HG03095 (cell line): ENCODE data around the gene C18orf32.
"Not testable (repeated sequence)": the region's sequence is repeated elsewhere in the genome, so short reads cannot be mapped to it uniquely, and the experiment has no call there.

Experiments used
- ATAC-seq: cut with Tn5 transposase; IDR thresholded peaks from one replicate; pipeline ENCODE4 v1.9.1; 2021; ENCODE audit warnings: moderate library complexity; ENCODE audit not compliant: unreplicated experiment

C18orf32 gene

DNA sequence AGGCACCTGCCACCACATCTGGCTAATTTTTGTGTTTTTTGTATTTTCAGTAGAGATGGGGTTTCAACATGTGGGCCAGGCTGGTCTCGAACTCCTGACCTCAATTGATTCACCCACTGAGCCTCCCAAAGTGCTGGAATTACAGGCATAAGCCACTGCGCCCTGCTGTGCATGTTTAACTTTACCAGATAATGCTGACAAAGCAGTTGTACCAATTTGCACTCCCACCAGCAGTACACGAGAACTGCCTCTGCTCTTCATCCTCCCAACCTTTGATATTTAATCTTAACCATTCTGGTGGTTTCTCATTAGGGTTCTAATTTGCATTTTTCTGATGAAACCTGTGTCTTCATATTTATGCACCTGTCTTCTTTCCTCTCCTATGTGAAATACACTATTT lies 14.6 kb downstream of the C18orf32 start:
- no peak for ATAC-seq

DNA sequence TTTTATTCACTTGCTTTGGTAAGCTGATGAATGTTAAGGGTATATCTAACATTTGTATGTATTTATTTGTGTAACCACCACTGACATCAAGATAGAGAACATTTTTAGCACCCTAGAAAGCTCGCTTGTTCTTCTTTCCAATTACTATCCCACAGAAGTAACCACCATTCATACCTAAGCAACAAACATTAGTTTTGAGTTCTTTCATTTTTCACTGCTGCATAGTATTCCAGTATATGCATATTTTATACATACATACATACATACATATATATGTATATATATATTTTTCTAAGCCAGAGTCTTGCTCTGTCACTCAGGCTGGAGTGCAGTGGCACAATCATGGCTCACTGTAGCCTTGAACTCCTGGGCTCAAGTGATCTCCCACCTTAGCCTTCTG lies 15.5 kb downstream of the C18orf32 start:
- no peak for ATAC-seq

DNA sequence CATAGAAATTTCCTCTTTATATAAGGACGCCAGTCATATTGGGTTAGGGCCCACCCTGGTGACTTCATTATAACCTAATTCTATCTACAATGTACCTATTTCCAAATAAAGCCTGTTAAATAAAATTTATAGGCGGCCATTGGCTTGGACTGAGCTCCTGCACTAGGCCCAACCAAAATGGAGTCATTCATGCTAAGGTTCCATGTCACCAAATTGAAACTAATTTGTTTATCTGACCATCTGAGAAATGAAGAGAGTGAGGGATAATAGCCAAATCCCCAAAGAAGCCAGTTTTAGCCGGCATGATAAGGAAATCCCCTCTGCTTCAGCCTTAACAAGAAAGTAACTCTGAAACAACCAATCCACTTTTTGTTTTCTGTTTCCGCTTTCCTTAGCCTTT lies 19.4 kb downstream of the C18orf32 start:
- no peak for ATAC-seq

DNA sequence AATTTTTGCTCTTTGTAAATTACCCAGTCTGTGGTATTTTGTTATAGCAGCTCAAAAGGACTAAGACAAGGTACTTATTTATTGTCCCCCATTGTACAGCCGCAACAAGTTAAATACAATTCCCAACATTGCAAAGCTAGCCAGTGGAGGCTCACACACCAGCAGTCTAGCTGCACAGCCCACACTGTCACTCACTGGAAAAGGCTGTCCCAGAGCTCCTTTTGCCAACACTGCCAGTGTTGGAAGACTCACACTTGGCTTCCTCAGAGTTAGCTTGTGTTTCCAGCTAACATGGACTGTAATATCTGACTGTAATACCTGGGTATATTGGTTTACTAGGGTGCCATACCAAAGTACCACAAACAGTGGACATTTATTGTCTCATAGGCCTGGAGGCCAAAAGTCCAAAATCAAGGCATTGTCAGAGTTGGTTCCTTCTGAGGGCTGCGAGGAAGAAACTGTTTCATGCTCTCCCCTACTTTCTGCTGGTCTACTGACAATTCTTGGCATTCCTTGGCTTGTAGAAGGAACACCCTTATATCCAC lies 19.9 kb downstream of the C18orf32 start:
- ATAC-seq = no peak

DNA sequence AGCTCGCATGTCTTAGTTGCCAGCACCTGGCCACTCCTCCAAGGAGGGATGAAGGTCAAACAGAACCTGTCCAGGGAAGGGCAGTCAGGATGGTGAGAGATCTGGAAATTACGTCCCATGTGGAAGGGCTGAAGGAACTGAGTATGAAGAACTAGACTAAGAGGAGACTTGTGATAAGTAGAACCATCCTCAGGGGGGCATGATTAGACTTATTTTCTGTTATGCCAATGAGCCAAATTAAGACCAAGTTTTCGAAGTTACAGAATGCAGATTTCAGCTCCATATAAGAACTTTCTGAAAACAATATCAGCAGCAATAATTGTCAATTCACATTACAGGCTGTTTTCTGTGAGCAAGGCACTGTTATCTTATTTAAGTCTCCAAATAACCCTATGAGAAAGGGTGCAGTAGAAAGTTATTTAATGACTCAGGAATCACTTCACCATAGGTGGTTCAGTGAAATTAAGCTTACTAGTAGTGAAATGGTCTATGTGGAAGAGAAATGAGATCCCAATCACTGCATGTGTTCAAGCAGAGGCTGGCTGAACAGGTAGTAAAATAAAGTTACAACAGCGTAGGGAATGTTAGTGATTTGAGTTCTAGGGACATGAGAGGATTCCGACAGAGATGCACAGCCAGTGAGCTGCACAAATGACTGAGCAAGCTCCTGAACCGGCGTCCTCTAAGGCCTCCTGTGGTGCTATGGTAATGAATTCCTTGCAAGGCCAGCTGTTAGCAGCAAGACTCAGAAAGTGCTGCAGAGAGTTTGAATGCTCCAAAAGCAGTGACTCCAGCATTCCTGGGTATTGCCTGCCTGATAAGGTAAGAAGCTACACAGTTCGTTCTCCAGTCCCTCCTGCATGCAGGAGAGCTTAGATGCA lies 22.1 kb downstream of the C18orf32 start:
- no peak for ATAC-seq

DNA sequence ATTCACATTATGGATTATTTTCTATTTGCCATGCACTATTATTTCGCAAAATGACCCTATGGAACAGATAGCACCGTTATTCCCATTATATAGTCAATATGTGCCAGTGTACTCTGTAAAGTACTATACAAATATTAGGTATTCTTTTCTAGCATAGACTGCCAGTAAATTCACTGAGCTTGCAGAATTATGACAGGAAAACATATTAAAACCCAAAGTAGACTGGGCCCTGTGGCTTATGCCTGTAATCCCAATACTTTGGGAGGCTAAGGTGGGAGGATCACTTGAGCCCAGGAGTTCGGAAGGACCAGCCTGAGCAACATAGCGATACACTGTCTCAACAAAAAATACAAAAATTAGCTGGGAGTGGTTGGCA lies 25.4 kb downstream of the C18orf32 start:
- ATAC-seq = no peak

DNA sequence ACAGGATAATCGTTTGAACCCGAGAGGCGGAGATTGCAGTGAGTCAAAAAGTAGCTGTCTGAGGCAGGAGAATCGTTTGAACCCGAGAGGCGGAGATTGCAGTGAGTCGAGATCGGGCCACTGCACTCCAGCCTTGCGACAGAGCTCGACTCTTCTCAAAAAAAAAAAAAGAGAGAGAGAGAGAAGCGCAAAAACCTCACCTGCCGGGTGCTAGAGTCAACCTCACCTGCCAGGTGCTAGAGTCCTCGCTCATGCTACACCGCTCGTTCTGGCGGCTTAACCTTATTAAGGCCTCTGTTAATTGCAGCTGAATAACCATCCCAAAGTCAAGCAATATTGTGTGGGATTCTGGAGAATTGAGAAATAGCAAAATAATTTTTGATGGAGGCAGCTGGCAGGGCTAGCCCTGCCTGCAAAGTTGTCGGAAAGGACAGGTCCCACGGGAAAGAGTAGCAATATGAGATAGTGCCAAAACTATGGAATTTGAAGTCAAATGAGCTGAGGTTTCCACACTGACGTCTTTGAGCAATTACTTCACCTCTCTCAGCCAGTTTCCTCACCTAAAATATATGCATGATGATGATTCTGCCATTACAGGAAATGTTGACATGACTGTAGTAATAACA lies 25.9 kb downstream of the C18orf32 start:
- ATAC-seq = no peak

DNA sequence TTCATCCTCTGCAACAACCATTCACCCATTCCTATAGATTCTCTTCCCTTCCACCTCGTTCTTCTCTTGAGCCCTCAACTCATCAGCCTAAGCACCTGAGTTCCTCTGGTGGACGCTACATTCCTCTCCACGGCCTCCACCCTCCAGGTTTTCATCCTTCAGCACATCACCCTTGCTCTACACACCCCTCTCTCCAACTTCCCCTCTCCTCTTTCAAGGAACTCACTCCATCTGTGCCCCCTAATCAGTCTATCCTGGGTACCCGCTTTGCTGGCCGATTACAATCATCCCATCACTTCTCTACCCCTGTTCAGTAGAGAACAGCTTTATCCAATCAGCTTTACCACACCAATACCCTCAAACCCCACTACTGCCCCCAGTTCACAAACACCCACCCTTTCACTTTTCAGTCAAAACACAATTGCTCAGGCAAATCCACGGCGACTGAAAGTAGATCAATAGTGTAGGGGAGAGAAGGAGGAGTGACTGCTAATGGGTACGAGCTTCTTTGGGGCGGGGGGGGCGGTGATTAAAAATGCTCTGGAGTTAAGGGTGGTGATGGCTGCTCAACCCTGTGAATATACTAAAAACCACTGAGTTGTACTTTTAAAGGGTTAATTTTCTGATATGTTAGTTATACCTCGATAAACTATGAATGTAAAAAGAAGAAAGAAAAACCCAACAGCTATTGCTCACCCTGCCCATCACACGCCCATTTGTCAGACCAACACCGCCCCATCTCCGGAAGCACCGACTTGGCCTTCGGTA lies 27.4 kb downstream of the C18orf32 start:
- ATAC-seq = peak; percentile 28

DNA sequence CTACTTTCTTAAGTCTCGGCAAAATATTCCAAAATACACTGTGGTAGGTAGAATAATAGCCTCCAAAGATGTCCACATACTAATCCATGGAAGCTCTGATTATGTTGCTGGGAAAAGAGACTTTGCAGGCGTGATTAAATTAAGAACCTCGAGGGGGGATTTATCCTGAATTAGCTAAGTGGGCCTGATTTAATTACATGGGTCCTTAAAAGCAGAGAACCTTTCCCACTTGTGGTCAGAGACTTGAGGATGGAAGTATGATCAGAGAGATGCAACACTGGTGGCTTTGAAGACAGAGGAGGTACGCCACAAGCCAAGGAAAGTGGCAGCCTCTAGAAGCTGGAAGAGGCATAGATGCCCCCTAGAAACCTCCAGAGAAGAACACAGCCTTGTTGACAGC lies 29.4 kb downstream of the C18orf32 start:
- no peak for ATAC-seq

DNA sequence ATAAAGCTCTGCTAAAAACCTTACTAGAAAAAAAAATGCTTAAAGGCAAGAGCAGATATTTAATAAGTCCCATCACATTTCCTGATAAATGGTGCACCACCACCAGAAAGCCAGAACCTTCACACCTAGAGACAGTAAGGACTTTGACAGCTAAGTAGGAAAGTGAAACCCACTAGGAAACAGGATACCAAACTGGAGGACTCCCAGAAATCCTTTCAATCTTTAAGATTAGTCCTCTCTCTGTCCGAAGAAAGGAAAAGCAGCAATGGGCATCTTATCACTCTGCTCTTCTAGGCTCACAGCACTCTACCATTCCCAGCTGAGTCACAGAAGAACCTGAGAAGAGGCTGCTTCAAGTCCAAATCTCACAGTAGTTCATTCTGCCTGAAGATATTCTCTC lies 30.2 kb downstream of the C18orf32 start:
- ATAC-seq = no peak

DNA sequence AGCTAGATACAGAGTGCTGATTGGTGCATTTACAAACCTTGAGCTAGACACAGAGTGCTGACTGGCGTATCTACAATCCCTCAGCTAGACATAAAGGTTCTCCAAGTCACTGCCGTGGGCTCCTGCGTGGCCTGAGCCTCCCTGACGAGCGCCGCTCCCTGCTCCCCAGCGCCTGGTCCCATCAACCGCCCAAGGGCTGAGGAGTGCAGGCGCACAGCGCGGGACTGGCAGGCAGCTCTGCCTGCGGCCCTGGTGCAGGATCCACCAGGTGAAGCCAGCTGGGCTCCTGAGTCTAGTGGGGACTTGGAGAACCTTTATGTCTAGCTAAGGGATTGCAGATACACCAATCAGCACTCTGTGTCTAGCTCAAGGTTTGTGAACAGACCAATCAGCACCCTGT lies 34.5 kb downstream of the C18orf32 start:
- not testable (repeated sequence) for ATAC-seq

DNA sequence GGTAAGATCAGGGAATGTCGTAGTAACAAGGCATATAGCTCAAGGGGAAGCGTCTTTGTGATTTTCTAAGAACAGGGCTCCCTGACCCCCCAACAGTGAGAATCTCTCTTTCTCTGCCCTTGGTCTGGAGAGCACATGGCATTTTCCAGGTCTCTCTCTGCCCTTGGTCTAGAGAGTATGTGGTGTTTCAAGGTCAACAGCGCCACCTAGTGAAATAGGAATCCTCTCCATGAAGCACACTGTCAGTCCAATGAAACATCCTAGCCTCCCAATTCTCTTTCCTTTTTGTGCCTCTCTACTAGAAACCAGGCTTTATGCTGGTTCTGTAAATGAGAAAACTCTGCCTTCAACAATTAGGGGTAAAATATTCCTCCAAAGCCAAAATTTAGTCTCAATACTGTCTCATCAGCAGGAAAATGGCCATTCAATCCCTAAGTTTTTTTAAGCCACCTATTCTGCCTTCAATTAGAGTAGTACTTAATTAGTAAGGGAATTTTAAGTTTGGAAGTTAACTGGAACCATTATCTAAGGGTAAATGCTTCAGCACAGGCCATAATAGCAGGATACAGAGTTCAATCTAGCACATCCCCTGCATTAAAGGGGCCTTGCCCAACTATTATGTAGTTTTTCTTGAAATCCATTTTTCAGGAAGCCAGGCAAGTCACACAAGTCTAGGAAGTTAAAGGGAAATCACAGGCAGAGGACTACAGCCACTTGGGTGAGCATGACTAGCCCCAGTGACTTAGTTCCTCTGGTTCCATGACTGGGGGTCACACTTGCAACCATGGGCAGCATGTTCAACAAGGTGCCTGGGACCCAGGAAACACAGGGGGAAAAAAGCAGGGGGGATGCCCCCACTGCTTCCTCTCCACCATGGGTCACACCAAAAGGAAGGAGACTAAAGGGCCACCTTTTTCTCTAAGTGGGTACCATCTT lies 39.0 kb downstream of the C18orf32 start:
- no peak for ATAC-seq

DNA sequence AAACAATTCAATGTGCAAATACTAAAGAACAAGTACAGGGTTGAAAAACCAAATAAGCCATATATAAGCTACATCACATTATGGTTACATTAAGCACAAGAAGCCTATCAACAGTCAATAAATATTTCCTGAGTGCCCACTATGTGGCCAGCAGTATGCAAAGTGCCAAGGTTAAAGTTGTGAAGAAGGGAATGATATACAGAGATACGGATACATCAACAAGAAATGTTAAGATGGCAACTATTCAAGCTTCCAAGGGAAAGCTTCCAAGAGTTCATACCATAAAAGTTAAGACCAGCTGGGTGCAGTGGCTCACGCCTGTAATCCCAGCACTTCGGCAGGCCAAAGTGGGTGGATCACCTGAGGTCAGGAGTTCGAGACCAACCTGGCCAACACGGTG lies 40.6 kb downstream of the C18orf32 start:
- ATAC-seq = no peak

DNA sequence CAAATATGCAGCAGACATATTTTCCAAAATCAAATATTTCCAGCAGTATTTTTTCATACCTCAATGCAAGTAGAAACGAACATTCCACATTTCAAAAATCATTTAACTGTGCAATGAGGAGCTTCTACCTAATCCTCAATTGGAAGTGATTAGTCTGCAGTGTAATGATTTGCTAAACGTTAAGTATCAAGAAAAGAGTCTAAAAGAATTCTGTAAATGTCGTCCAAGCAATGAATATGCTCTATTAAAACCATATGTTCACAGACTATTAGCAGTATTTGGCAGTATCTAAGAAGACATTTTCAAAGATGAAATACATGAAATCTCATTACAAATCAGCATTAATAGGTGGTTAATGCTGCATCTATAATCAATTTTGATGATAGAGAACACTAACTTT lies 42.5 kb downstream of the C18orf32 start:
- no peak for ATAC-seq

DNA sequence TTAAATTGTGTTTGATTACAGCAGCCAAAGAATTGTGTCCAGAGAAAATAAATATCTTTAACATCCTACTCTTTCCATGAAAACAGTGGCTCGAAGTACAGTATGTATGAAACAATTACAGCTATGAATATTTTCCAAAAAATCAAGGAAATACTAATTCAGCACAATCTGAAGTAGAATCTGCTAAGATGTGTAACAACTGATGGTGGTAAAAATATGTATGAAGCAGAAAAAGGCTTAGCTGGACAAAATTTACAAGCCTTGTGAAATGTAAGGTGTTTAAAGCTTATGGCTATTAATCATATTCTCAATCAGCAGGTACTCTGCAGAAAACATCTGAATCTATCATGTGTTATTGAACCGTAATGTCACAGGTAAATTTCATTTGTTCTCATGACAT lies 43.2 kb downstream of the C18orf32 start:
- no peak for ATAC-seq

DNA sequence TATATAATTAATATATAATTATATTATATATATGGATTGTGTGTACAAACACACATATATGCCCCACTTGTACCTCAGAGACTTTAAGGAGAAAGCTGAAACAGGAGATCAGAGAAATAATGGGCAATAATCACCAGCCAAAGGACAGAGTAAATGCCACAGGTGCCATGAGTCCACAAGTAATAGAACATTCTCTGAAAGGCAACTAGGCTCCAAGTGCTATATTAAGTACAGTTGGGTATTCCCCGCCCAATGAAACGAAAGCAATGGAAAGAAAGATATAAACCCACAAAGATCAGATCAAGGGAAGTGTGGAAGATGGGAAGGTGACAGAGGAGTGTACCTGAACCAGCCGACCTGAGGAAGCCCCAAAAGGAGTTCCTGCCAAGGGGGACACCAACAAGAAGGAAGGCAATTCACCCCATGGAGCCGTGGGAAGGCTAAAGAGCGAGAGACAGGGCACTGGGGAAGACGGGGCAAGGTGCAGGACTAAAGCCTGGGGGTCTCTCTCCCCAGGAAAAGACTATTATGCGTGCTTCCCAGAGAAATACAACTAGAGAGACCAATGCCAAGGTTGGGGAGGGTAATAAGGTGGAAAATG lies 45.6 kb downstream of the C18orf32 start:
- ATAC-seq = no peak

DNA sequence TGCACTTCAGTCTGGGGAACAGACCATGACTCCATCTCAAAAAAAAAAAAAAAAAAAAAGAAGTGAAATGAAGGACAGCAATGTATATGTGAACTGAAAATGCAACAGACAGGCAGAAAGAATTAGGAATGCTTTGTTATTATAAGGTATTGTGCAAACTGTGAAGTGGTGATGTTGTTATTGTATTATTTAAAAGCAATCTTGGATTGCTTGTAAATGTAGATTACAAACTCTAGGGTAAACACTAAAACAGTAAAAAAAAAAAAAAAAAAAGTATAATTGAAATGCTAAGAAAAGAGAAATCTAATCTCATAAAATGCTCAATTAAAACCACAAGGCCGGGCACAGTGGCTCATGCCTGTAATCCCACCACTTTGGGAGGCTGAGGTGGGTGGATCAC lies 51.9 kb downstream of the C18orf32 start:
- no peak for ATAC-seq

DNA sequence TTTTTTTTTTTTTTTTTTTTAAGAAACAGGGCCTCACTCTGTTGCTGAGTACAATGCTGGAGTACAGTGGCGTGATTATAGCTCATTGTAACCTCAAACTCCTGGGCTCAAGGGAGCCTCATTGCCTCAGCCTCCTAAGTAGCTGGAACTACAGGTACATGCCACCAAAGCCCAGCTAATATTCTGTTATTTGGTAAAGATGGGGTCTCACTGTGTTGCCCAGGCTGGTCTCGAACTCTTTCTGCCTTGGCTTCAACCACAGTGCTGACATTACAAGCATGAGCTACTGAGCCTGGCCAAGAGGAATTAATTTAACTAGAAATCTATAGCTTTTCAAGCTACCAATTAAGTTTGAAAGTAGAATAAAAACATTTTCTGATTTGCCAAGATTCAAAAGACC lies 54.4 kb downstream of the C18orf32 start:
- no peak for ATAC-seq

DNA sequence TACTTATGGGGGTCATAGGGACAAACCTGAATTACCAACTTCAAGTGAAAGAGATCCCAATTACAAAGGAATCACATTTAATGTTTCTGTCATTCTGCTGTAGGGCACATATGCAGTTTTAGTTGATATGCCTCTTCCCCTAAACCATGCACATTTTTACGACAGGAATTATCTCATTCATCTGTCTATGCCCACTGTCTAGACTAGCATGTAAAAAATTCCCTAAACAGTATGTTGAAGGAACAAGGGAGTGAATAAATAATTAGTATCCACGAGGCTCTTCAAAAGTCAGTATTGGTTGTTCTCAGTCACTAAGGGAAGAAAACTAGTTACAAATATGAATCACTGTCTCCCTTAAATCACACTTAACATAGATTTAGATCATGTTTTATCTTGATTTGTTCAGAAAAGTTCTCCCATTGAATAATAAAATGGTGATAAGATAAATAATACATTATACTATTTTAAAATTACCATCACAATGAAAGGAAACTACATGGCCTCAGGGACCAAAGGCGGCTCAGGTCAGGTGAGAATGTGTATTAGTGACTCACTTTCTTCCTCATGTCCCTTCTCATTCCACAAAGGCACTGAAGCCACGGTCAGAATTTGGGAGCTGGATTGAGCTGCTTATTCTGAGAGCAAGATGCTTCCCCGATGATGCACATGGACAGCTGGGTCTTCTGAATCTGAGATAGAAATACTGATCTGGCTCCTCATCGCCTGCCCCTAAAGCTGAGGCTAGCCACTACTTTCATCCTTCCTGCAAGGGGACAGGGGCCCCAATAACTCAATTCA lies 55.7 kb downstream of the C18orf32 start:
- no peak for ATAC-seq
